Stimulated activated CD8-positive, alpha-beta memory T cell treated with anti-CD3 and anti-CD28 coated beads, Interleukin-7, amount 100 ng/mL, for 48 hours (primary cell): ENCODE results near the gene CST8.
"Not testable (repeated sequence)": the region's sequence is repeated elsewhere in the genome, so short reads cannot be mapped to it uniquely, and the experiment has no call there.

Source experiments
- DNase-seq, 2 donors: peaks; one replicate each; pipeline ENCODE4 v3.0.0-alpha.2; 2020; ENCODE audit warnings: low read depth in 1 of 2; ENCODE audit errors: extremely low read depth in 1 of 2

Gene CST8, protein sequence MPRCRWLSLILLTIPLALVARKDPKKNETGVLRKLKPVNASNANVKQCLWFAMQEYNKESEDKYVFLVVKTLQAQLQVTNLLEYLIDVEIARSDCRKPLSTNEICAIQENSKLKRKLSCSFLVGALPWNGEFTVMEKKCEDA

DNA sequence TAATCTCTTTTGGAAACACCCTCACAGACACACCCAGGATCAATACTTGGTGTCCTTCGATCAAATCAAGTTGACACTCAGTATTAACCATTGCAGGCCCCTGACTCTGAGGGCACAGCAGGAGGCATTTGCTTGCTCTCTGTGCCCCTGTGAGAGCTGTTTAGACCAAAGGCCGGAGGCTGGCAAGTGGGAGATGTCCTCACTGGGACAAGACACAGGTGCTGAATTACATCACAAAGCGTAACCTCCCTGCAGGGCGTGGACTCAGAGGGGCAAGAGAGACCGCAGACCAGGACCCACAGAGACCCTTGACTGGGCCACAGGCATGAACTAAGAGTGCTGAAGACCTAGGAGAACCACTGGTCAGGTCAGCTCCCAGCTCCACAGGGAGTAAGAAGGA lies at the start of gene CST8:
Gene CST8 (plus strand): TSS at position 301 of the 400 bp plus-strand sequence. CDS start 551 bp downstream, outside the sequence.
- DNase-seq = no peak

DNA sequence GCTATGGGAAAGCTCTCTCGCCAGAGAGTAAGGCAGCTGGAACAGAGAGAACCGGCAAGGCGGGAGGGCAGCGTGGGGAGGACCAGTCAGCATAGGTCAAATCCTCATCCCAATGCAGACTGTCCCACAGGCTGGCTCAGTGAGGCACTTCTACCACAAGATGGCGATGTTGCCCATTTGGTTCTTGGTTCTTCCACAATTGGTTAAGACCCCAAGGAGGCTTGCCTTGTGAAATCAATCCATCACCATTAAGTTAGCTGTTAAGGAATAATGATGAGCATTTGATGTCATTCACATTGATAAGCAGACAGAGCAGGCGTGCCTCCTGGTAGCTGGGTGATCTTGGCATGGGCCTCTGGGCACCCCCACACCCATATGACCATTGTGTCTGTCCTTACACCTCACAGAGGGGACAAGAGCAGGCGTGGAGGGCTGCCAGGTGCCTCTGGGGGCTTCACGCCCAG lies 49.0 kb upstream of the CST8 start:
- DNase-seq = peak in 1 of 2 donors; percentile 47

DNA sequence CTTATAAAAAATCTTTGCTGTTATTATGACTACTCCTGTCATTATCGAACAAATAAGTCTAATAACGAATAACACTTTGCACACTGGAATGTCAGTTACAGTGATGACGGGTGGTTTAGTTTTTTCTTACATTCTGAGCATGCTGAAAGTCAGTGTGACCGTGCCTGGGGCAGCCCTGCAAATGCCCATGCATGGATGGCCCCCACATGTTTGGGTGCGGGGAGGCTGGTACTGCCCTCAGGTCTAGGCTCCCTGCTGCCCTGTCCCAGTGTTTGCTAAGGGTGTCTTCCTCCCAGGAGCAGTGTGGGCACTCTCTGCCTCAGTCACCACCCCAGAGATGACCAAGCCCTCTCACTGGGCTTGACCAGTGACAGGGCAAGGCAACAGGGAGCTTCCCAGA lies 48.5 kb upstream of the CST8 start:
- DNase-seq = no peak

DNA sequence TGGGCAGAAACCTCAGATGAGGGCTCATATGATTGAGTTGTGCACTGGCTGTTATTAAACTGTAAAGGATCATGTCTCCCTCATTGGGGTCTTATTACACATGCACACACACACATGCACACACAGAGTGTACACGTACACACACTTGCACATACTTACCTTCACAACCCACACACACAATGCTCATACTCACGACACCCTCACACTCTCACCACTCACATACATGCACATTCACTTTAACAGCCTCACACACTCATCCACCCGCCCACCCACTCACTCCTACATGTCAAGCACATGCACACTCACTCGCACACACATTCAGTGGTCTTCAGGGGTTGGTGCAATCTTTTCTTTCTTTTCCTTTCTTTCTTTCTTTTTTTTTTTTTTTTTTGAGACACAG lies 46.1 kb upstream of the CST8 start:
- DNase-seq = no peak

DNA sequence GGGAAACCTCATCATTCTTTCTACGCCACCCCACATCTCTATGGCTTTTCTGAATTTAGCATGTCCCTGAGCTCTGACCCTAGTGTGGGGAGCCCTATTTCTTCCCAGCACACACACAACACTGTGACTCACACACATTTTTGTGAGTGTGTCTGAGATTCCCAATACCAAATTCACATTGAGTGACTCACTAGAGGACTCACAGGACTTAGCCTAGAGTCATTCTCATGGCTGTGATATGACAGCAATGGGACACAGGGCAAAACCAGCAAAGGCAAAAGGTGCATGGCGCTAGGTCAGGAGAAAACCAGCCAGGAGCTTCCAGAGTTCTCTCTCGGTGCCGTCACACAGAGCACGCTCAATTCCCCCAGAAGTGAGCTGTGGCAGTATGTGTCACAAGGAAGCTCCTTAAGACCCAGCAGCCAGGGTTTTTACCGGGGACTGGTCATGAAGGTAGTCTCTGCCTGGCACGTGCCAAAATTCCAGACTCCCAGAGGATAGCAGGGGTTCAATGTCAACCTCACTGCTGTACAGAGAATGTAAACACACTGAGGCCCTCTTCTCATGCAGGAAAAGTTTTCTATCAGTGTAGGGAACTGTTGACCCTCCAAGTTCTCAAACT lies 45.2 kb upstream of the CST8 start:
- DNase-seq = no peak

DNA sequence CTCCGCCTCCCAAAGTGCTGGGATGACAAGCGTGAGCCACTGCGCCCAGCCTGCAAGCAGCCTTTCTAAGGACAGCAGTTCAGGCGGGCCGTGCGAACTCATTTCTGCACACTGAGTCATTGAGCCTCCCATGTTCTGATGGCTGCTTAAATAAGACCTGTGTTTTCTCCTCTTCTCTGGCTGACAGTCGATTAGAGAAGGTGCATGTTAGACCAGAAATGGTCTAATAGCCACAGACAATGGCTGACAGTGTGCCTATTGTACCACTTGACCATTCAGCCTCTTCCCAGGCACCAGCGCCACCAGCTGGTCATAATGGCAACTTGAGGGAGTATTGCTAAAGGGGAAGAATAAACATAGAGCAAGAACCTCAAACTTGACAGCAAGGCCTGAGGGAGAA lies 44.4 kb upstream of the CST8 start:
- DNase-seq = no peak

DNA sequence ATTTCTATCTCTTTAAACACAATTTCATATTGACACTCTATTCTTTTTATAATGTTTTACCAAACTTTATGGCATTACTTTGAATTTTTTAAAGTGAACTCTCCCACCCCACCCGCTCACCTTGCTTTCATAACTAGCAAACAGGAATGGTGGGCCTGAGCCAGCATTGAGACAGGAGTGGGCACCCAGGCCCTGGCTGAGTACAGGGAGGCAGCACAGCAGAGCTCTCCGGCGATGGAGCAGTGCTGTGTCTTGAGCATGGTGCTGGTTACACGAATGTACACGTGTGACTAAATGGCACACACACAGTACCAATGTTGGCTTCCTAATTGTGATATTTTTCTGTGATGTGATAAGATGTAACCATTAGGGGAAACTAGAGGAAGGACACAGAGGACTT lies 42.8 kb upstream of the CST8 start:
- DNase-seq = no peak

DNA sequence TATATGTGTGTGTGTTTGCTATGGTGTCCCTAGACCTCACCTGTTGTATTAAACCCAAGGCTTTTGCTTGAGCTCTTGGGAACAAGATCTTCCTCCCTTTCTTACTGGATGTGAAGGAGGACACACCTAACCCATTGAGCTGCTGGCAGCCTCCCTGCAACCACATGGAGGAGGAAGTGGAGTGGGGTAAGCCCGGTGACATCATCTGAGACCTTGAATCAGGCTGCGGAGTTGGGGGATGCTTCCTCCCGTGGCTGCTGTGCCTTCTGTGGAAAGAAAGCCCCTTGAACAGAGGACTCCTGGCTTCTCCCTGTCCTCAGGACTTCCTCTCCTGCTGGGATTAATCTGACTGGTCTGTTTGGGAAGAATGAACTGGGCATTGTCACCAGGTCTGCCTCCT lies 41.5 kb upstream of the CST8 start:
- DNase-seq = no peak

DNA sequence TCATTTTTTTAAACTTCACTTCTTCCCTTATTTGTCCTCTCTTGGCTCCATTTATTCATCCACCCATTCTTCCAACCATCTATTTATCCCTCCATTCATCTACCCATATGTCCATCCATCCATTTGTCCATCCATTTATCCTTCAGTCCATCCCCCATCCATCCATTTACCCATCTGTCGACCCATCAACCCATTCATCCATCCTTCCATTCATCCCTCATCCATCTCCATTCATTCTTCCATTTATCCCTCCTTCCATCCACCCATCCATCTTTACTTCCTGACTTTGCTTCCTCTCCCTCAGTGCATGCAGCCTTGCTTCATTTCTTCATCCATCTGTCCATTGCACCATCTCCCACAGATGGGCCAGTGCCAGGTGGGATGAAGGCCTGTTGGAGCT lies 40.0 kb upstream of the CST8 start:
- no peak for DNase-seq

DNA sequence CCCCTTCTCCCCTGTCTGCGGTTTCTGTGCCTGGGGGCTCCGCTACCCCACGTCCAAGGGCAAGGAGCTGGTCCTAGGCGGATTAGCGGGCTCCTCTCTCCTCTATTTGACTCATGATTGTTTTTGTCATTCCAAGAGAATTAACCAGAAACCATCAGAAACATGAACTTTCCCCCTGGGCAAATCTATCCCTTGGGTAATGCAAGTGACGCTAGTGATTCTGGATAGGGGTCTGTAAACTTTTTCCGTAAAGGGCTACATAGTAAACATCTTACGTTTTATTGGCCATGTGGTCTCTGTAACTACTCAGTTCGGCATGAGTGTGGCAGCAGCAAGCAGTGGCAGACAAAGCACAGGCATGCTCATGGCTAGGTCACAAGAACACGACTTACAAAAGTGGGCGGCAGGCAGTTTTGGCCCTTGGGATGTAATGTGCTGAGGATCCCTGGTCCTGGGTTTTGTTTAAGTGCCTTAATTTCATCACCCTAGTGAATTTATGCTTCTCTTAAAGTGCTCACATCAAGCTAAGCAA lies 38.9 kb upstream of the CST8 start:
- DNase-seq = no peak

DNA sequence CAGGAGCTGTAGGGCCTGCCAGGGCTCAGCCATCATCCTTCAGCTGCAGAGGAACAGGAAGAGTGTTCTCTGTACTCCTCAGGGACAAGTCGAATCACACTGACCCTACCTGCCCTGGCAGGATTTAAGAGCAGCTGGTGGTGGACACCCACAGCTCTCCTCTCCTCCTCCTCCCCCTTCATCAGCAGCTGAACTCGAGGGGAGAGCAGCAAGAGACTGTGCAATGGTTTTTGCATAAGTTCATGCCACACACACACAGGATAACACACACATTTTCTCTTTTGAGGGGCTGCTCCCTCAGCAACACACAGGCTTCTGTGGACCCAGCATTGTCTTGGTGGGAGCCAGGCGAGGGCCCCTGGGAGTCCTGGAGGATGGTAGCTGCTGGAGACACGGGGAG lies 38.1 kb upstream of the CST8 start, which contains the start of gene CST11:
Gene CST11 (minus strand): TSS at position 101 of the 400 bp plus-strand sequence. CDS start 65 bp downstream, at position 36.
- no peak for DNase-seq

DNA sequence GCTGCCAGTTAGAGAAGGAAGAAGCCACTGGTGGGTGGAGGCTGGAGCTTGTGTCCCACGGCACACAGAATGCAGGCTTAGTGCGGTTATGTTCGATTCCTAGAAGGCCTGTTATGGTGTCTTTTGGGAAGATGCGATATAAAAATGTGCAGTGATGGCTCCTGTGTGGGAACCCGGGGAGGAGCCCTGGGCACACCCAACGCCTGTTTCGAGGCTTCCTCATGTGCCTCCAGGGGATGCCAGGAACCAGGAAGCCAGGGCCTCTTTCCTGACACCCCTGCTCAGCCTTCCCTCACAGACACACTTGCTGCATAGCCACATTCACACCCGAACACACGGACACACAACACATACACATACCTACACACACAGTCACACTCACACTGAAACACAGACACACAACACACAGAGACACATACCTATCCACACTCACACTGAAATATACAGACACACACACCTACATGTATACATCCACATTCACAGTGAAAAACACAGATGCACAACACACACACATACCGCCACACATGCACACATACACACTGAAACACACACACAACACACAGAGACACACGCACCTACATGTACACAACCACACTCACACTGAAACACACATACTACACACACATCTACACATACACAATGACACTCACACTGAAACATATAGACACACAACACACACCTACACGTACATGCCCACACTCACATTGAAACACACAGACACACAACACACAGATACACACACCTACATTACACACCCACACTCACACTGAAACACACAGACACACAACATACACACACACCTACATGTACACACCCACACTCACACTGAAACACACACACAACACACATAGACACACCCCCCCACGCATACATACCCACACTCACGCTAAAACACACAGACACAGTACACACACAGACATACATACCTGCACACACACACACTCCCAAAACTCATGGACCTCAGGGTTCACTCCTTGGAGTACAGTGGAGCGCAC lies 37.1 kb upstream of the CST8 start:
- no peak for DNase-seq

DNA sequence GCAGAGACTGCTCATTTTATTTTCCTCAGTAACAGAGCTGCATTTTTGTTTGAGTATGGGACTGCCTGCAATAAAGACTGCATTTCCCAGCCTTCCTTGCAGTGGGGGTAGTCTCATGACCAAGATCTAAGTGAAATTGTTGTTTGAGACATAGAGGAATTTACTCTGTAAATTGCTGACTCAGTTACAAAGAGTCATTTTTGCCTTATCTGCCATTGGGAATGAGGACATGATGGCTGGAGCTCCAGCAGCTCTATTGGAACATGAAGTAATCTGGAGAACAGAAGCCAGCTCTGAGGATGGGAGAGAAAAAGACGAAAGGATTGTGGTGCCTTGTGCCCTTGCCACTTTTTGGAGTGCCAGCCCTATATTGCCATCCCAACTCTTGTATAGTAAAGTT lies 36.1 kb upstream of the CST8 start:
- DNase-seq = no peak

DNA sequence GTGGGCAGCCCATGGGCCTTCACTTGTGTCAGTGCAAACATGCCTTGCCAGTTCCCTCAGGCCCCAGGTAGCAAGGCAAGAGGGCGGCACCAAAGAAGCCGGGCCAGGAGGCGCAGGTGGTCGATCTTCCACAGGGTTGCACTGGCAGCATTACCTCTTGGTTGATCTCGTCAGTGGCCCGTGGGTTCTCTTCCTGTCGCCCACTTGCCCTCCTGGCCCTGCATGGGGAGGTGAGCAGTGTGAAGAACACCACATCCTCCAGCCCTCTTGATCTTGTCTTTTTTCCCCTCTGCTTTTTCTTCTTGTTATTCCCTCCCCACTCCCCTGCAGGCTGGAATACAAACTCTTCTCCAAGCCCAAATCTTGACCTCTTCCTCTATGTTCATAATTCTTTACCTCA lies 35.3 kb upstream of the CST8 start:
- no peak for DNase-seq

DNA sequence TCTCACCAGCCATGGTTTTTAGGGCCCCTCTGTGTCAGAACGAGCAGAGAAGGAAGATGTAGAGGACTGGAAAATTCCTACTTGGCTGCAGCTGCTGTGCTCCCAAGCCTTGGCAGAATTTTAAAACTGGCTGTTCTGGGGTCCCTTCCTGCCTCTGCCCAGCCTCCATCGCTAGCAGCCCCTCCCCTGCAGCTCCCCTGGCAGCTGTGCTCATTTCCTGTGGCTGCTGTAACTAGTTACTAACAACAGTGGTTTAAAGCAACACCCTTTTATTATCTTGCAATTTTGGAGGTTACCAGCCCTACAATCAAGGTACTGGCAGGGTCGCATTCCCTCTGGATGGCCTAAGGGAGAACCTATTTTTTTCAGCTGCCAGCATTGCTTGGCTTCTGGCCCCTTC lies 34.5 kb upstream of the CST8 start:
- DNase-seq = no peak

DNA sequence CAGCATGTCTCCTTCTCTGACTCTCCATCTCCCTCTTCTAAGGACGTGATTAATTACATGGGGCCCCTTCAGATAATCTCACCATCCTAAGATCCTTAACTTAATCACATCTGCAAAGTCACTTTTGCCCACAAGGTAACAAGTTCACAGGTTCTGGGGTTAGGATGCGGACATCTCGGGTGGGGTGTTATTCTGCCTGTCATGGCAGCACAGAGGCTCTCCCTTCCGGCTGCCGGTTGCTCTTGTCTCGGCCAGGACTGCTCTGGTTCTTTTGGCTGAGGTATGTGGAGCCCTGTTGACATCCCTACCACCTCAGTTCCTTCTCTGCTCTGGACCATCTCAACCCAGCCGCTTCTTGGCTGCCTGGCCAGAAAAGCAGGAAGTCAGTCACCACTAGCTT lies 34.0 kb upstream of the CST8 start:
- DNase-seq = no peak

DNA sequence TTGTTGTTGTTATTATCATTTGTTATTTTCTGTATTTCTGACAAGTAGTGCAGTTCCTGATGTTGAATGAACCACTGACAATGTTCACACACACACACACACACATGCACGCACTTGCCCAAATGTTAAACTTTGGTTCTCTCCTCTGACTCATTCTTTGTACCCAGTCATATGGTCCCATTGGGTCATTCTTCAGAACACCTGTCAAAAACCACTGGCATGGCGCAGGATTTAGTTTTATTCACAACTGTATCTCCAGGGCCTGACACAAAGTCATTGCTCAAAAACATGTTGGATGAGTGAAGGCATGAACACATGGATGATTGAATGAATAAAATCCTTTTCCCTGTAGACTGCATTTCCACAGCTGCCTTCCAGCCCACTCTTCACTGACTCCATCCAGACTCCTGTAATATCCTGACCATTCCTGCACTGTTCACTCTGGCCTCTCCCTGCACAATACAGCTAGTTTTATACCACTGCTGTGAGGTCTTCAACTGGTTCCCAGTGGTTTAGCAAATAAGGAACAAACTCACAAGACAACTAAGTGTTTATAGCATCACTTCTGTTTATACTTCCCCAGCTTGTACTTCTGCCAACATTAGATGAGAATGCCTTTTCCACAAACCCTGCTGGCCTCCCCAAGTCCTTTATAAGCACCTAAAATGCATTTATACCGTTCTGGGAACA lies 31.3 kb upstream of the CST8 start:
- no peak for DNase-seq

DNA sequence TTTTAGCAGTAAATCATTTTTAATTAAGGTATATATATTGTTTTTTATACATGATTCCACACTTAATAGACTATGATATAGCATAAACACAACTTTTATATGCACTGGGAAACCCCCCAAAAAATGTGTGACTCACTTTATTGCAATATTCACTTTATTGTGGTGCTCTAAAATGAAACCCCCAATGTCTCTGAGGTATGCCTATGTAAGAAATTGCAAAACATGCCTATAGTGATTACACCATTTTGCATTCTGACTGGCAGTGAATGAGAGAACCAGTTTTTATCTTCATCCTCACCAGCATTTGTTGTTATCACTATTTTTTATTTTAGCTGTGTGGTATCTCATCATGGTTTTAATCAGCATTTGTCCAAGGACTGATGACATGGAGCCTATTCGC lies 29.7 kb upstream of the CST8 start:
- DNase-seq = no peak

DNA sequence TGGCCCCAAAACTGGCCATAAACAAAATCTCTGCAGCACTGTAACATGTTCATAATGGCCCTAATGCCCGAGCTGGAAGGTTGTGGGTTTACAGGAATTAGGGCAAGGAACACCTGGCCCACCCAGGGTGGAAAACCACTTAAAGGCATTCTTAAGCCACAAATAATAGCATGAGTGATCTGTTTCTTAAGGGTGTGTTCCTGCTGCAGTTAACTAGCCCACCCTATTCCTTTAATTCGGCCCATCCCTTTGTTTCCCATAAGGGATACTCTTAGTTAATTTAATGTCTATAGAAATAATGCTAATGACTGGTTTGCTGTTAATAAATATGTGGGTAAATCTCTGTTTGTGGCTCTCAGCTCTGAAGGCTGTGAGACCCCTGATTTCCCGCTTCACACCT lies 24.0 kb upstream of the CST8 start:
- not testable (repeated sequence) for DNase-seq

DNA sequence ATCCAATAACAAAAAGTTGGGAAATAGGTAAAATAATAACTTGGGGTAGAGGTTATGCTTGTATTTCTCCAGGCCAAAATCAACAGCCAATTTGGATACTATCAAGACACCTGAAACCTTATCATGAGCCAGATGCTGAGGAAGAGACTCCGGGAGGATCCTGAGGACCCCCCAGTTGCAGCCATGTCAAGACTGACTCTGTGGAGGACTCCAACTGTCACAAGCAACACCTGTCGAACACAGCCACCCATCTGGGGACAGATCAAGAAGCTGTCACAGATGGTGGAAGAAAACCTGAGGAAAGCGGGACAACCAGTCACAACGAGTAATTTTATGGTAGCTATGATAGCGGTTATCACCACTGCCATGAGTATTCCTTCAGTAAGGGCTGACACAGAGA lies 18.6 kb upstream of the CST8 start:
- not testable (repeated sequence) for DNase-seq

DNA sequence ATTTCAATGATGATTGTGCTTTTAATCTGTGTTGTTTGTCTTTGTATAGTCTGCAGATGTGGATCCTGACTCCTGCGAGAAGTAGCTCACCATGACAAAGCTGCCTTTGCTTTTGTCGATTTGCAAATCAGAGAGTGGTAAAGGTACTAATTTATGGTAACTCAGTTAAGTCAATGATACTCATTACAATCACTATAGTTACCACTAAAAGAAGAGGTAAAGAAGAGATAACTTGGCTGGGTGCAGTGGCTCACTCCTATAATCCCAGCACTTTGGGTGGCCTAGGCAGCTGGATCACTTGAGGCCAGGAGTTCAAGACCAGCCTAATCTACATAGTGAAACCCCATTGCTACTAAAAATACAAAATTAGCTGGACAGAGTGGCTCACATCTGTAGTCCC lies 17.6 kb upstream of the CST8 start:
- DNase-seq = not testable (repeated sequence)
